DND-41 (cell line): ENCODE results near the gene IQCF5.

Source experiments
- CTCF ChIP-seq: IDR thresholded peaks from 2 replicates; pipeline ENCODE4 v1.5.1; 2012; ENCODE audit warnings: borderline replicate concordance, low read length, moderate library complexity, mild to moderate bottlenecking; ENCODE audit not compliant: poor library complexity, severe bottlenecking; ENCODE audit errors: extremely low read depth
- EZH2 ChIP-seq: IDR thresholded peaks from 3 replicates; pipeline ENCODE4 v1.6.1; 2012; ENCODE audit warnings: borderline replicate concordance, low read depth, mild to moderate bottlenecking, moderate library complexity, low read length, inconsistent platforms; ENCODE audit not compliant: severe bottlenecking

GRCh38 chr3:51887620-51888019 lies 12.2 kb upstream of the IQCF5 start:
- no peak for TF ChIP-seq CTCF
- TF ChIP-seq EZH2 = no peak
